Measurements from ENCODE around the gene CHID1.

- TF ChIP-seq CTCF (IDR thresholded peaks at IDR 0.05) (no peak), POLR2A (IDR thresholded peaks at IDR 0.05) (no peak)
Observed at GRCh38 chr11:931385-931784, 20.8 kb upstream of the CHID1 start.
